ENCODE measurements around the gene UBASH3B. TPM values are rescaled to one million over a fixed set of nuclear protein-coding genes. Genes with fewer than 3 reads are reported as not detected.

UBASH3B gene
- total and polyA plus RNA-seq, 2 of the 13 experiments (the other 11 are each of a cell fraction or from before 2014, with no cell fraction given): 4.4 to 7.6 TPM

DNA sequence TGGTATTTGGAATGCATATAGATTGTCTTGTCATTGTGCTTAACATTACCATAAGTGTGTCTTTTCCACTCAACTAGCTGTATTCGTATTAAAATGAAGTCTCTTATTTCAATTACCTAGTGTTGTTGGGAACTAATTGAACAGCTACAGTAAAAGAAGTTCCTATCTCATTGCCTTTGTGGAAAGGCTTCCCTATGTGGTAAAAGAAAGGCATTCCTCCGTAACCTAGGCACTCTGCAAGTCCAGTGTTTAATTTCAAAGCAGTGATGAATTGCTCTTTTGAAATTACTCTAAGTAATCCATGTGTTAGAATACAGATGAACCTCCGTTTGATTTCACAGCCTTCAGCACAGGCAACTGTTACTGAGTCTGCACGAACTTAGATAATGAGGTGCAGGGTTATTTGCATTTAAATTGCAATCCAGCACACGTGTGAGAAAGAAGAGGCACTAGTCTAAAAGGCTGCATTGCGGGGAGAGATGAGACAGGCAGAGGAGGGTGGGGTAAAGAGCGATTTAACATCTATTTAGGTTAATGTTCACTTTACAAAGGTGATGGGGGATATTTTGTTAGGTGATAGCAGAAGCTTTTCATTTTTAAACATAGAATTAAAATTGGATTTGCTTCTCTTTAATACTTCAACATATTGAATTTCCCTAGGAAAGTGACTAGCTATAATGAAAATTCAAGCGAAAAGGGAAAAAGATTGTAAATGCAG lies 157.8 kb downstream of the UBASH3B start:
- Histone ChIP-seq H3K27ac (ENCODE audit: extremely low read length, insufficient read depth, low read length) (no peak overlapping the region), H4K20me1 (ENCODE audit: insufficient read depth, low read length) (no peaks in the 10 kb centered on the region), H2AFZ (ENCODE audit: low read length) (no peak overlapping the region), H3K9me3 (ENCODE audit: low read length) (no peaks in the 10 kb centered on the region), H3K4me3 (replicated peaks in 1 of 3; ENCODE audit: insufficient read depth in 1 of 3, low read depth in 2 of 3, low read length in 3 of 3) (no peak overlapping the region), H3K9ac (ENCODE audit: insufficient read depth, low read depth, low read length) (no peak overlapping the region), H3K36me3 (replicated peaks in 1 of 2; ENCODE audit: control insufficient read depth in 1 of 2, insufficient read depth in 2 of 2, low read length in 2 of 2) (no peaks in the 10 kb centered on the region; a peak in 1 of 5 replicates), H3K4me2 (ENCODE audit: low read depth, low read length) (no peak overlapping the region), H3K79me2 (ENCODE audit: insufficient read depth, low read length) (no peaks in the 10 kb centered on the region), H3K4me1 (ENCODE audit: insufficient read depth, low read length) (no peaks in the 10 kb centered on the region), H3K27me3 (ENCODE audit: control insufficient read depth in 1 of 2, insufficient read depth in 2 of 2, low read length in 2 of 2) (no peaks in the 10 kb centered on the region)
- intact Hi-C loops (cut with micrococcal nuclease; ENCODE audit: unreplicated experiment): no loop called here
- POLR2A ChIA-PET: no interaction called here
- FAIRE-seq (no peak), ATAC-seq (no peak), DNase-seq (ENCODE audit: low spot score) (no peak)
- 62% methylated on average over 8 of the region's 8 CpGs for WGBS (ENCODE audit: low lambda C conversion rate)
- TF ChIP-seq NAIF1 (CRISPR knock-in tag; IDR thresholded peaks at IDR 0.05; ENCODE audit: borderline replicate concordance): no peak
- no peak for TF ChIP-seq SP2 (CRISPR knock-in tag; IDR thresholded peaks at IDR 0.05)
- no peak for TF ChIP-seq ZC3H4 (CRISPR knock-in tag; IDR thresholded peaks at IDR 0.05; ENCODE audit: borderline replicate concordance)
- no TSS peak for BruUV-seq (replicated peaks)
- in situ Hi-C loops (cut with HindIII; ENCODE audit: extremely low pct_ligation_motif_present, low pct_unique_long_range_greater_than_20kb): loop anchor here (5.0 kb wide), 1 partner anchor 39 kb away; no protein-coding TSS in a partner anchor
- CTCF ChIA-PET (ENCODE audit: low intra/inter-chr PET ratio, low total read pairs): no interaction called here

DNA sequence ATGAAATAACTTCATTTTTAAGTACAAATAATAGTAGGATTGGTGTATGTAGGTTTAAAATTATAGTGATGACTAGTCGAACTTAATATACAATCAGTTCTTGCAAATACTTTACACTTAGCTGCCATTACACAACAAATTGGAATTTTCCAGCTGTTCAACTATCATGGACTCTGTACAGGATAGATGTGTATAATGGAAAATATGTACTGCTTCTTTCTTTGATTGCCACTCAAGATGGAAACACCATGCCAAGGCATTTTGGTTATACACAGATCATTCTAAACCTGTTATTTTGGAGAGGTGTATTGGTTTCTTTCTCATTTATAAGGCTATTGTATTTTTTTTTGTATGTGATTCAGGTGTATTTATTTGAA lies 158.4 kb downstream of the UBASH3B start:
- ChIA-PET CTCF (ENCODE audit: low intra/inter-chr PET ratio, low total read pairs) (interaction anchor here (0.8 to 1.9 kb wide), 2 partner anchors 38 to 40 kb away, joined by 3 to 10 read pairs; no protein-coding TSS in a partner anchor), POLR2A (no interaction called here)
- Histone ChIP-seq H3K9ac (ENCODE audit: insufficient read depth, low read depth, low read length) (no peak overlapping the region), H4K20me1 (ENCODE audit: insufficient read depth, low read length) (no peaks in the 10 kb centered on the region), H3K27ac (ENCODE audit: extremely low read length, insufficient read depth, low read length) (no peak overlapping the region), H3K36me3 (replicated peaks in 1 of 2; ENCODE audit: control insufficient read depth in 1 of 2, insufficient read depth in 2 of 2, low read length in 2 of 2) (no peaks in the 10 kb centered on the region; a peak in 1 of 5 replicates), H3K4me2 (ENCODE audit: low read depth, low read length) (no peak overlapping the region), H3K79me2 (ENCODE audit: insufficient read depth, low read length) (no peaks in the 10 kb centered on the region), H3K27me3 (ENCODE audit: control insufficient read depth in 1 of 2, insufficient read depth in 2 of 2, low read length in 2 of 2) (no peaks in the 10 kb centered on the region), H3K4me3 (replicated peaks in 1 of 3; ENCODE audit: insufficient read depth in 1 of 3, low read depth in 2 of 3, low read length in 3 of 3) (no peak overlapping the region), H3K4me1 (ENCODE audit: insufficient read depth, low read length) (no peaks in the 10 kb centered on the region), H3K9me3 (ENCODE audit: low read length) (no peaks in the 10 kb centered on the region), H2AFZ (ENCODE audit: low read length) (no peak overlapping the region)
- DNase-seq (ENCODE audit: low spot score): no peak
- FAIRE-seq: no peak
- no TSS peak for BruUV-seq (replicated peaks)
- intact Hi-C loops (cut with micrococcal nuclease; ENCODE audit: unreplicated experiment): loop anchor here (1.0 kb wide), 1 partner anchor 40 kb away; no protein-coding TSS in a partner anchor
- in situ Hi-C loops (cut with HindIII; ENCODE audit: extremely low pct_ligation_motif_present, low pct_unique_long_range_greater_than_20kb): loop anchor here (5.0 kb wide), 1 partner anchor 38 kb away; no protein-coding TSS in a partner anchor
- 3% methylated on average over 1 of the region's 1 CpG for WGBS (ENCODE audit: low lambda C conversion rate)
- ATAC-seq: no peak
- TF ChIP-seq, protein P1, sequence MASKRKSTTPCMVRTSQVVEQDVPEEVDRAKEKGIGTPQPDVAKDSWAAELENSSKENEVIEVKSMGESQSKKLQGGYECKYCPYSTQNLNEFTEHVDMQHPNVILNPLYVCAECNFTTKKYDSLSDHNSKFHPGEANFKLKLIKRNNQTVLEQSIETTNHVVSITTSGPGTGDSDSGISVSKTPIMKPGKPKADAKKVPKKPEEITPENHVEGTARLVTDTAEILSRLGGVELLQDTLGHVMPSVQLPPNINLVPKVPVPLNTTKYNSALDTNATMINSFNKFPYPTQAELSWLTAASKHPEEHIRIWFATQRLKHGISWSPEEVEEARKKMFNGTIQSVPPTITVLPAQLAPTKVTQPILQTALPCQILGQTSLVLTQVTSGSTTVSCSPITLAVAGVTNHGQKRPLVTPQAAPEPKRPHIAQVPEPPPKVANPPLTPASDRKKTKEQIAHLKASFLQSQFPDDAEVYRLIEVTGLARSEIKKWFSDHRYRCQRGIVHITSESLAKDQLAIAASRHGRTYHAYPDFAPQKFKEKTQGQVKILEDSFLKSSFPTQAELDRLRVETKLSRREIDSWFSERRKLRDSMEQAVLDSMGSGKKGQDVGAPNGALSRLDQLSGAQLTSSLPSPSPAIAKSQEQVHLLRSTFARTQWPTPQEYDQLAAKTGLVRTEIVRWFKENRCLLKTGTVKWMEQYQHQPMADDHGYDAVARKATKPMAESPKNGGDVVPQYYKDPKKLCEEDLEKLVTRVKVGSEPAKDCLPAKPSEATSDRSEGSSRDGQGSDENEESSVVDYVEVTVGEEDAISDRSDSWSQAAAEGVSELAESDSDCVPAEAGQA (IDR thresholded peaks at IDR 0.05; ENCODE audit: low read depth): no peak
- TF ChIP-seq, protein P1 (CRISPR knock-in tag; IDR thresholded peaks at IDR 0.05; ENCODE audit: borderline replicate concordance): no peak
- TF ChIP-seq ZNF749 (CRISPR knock-in tag; IDR thresholded peaks at IDR 0.05; ENCODE audit: borderline replicate concordance): no peak
- TF ChIP-seq, protein P2, sequence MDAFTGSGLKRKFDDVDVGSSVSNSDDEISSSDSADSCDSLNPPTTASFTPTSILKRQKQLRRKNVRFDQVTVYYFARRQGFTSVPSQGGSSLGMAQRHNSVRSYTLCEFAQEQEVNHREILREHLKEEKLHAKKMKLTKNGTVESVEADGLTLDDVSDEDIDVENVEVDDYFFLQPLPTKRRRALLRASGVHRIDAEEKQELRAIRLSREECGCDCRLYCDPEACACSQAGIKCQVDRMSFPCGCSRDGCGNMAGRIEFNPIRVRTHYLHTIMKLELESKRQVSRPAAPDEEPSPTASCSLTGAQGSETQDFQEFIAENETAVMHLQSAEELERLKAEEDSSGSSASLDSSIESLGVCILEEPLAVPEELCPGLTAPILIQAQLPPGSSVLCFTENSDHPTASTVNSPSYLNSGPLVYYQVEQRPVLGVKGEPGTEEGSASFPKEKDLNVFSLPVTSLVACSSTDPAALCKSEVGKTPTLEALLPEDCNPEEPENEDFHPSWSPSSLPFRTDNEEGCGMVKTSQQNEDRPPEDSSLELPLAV (CRISPR knock-in tag; conservative IDR thresholded peaks at IDR 0.05; ENCODE audit: low read depth): no peak

Measured in HepG2 (cell line).